GM12874 (cell line): ENCODE results near the gene AJM1.

Experiments used
- CTCF ChIP-seq: IDR thresholded peaks from 2 replicates; pipeline ENCODE4 v1.5.1; 2011; ENCODE audit warnings: low read depth, mild to moderate bottlenecking, control low read depth, low read length, moderate library complexity; ENCODE audit not compliant: insufficient read depth

AJM1 gene

GRCh38 chr9:136885950-136886578 is 43.8 kb downstream of the AJM1 start, which contains the start of gene TRAF2:
TRAF2 (plus strand) TSS chr9:136886516; CDS start chr9:136898741, 12,225 bp downstream.
- TF ChIP-seq CTCF: no peak

GRCh38 chr9:136886610-136887597 is 44.6 kb downstream of the AJM1 start:
- TF ChIP-seq CTCF: no peak

- TF ChIP-seq CTCF: no peak
These were observed 46.2 kb downstream of the AJM1 start for GRCh38 chr9:136888454-136888853.

- no peak for TF ChIP-seq CTCF
These were observed 47.6 kb downstream of the AJM1 start for GRCh38 chr9:136889858-136890257.

GRCh38 chr9:136890661-136891060 is 48.4 kb downstream of the AJM1 start:
- TF ChIP-seq CTCF: no peak
